Measurements from ENCODE around the gene ST3GAL5. TPM values are rescaled to one million over a fixed set of nuclear protein-coding genes. Genes with fewer than 3 reads are reported as not detected.

ST3GAL5 gene
- total RNA-seq, 1 experiment from 2014 or later, result 2.4 TPM

GRCh38 chr2:85866165-85866659 lies 22.6 kb downstream of the ST3GAL5 start:
- no peak for DNase-seq (ENCODE audit: low spot score)

- no peak for DNase-seq (ENCODE audit: low spot score)
Observed at GRCh38 chr2:85865539-85866164, 23.1 kb downstream of the ST3GAL5 start.

GRCh38 chr2:85864654-85865053 lies 24.1 kb downstream of the ST3GAL5 start:
- DNase-seq (ENCODE audit: low spot score), result no peak

- DNase-seq (ENCODE audit: low spot score), result no peak
Observed at GRCh38 chr2:85862426-85862825, 26.4 kb downstream of the ST3GAL5 start.

GRCh38 chr2:85861650-85862049 lies 27.1 kb downstream of the ST3GAL5 start:
- no peak for DNase-seq (ENCODE audit: low spot score)

GRCh38 chr2:85861180-85861579 lies 27.6 kb downstream of the ST3GAL5 start:
- no peak for DNase-seq (ENCODE audit: low spot score)

- DNase-seq (ENCODE audit: low spot score), result no peak
Observed at GRCh38 chr2:85858841-85859240, 29.9 kb downstream of the ST3GAL5 start.

GRCh38 chr2:85854897-85855296 lies 33.9 kb downstream of the ST3GAL5 start:
- no peak for DNase-seq (ENCODE audit: low spot score)

- DNase-seq (ENCODE audit: low spot score), result no peak
Observed at GRCh38 chr2:85854166-85854509, 34.7 kb downstream of the ST3GAL5 start.

- DNase-seq (ENCODE audit: low spot score), result no peak
Observed at GRCh38 chr2:85853499-85854165, 35.2 kb downstream of the ST3GAL5 start.

GRCh38 chr2:85852937-85853498 lies 35.8 kb downstream of the ST3GAL5 start:
- no peak for DNase-seq (ENCODE audit: low spot score)

GRCh38 chr2:85852152-85852840 lies 36.5 kb downstream of the ST3GAL5 start:
- DNase-seq (ENCODE audit: low spot score), result no peak

GRCh38 chr2:85851253-85852151 lies 37.3 kb downstream of the ST3GAL5 start:
- no peak for DNase-seq (ENCODE audit: low spot score)

- no peak for DNase-seq (ENCODE audit: low spot score)
Observed at GRCh38 chr2:85850451-85850850, 38.3 kb downstream of the ST3GAL5 start.

GRCh38 chr2:85847051-85847588 lies 41.7 kb downstream of the ST3GAL5 start:
- no peak for DNase-seq (ENCODE audit: low spot score)

GRCh38 chr2:85846411-85846810 lies 42.4 kb downstream of the ST3GAL5 start:
- DNase-seq (ENCODE audit: low spot score), result no peak

GRCh38 chr2:85844486-85844885 lies 44.3 kb downstream of the ST3GAL5 start:
- DNase-seq (ENCODE audit: low spot score), result no peak

GRCh38 chr2:85843543-85843942 lies 45.2 kb downstream of the ST3GAL5 start:
- DNase-seq (ENCODE audit: low spot score), result peak; percentile 61

- no peak for DNase-seq (ENCODE audit: low spot score)
Observed at GRCh38 chr2:85840091-85840490, 48.7 kb downstream of the ST3GAL5 start.

GRCh38 chr2:85839461-85839860 lies 49.3 kb downstream of the ST3GAL5 start:
- DNase-seq (ENCODE audit: low spot score), result no peak

- DNase-seq (ENCODE audit: low spot score), result no peak
Observed at GRCh38 chr2:85838641-85839040, 50.1 kb downstream of the ST3GAL5 start.
